Stimulated activated effector memory CD8-positive, alpha-beta T cell treated with anti-CD3 and anti-CD28 coated beads, Interleukin-12 subunit alpha, Interleukin-12 subunit beta, amount 100 ng/mL, for 72 hours (primary cell): ENCODE data around the gene AXIN1.
"Not testable (repeated sequence)": the region's sequence is repeated elsewhere in the genome, so short reads cannot be mapped to it uniquely, and the experiment has no call there.

Experiments used
- ATAC-seq: fragments of 150-1000 bp; cut with Tn5 transposase; 2 replicates; pipeline ENCODE4 v1.10.0; 2021
- DNase-seq, 2 donors: peaks; one replicate each; pipeline ENCODE4 v3.0.0; 2021 to 2022; ENCODE audit warnings: low spot score in 2 of 2
- H3K27ac Mint-ChIP-seq: one replicate; pipeline ENCODE4 v1.8.0; 2022; ENCODE audit warnings: mild to moderate bottlenecking, mixed read lengths
- H3K36me3 Mint-ChIP-seq: one replicate; pipeline ENCODE4 v1.8.0; 2022; ENCODE audit warnings: mild to moderate bottlenecking, mixed read lengths
- H3K4me1 Mint-ChIP-seq: one replicate; pipeline ENCODE4 v1.8.0; 2022; ENCODE audit warnings: mixed read lengths
- H3K4me3 Mint-ChIP-seq: one replicate; pipeline ENCODE4 v1.8.0; 2022; ENCODE audit warnings: mild to moderate bottlenecking, mixed read lengths
- H3K9me3 Mint-ChIP-seq: one replicate; pipeline ENCODE4 v1.8.0; 2022; ENCODE audit warnings: mixed read lengths

The AXIN1 gene

DNA sequence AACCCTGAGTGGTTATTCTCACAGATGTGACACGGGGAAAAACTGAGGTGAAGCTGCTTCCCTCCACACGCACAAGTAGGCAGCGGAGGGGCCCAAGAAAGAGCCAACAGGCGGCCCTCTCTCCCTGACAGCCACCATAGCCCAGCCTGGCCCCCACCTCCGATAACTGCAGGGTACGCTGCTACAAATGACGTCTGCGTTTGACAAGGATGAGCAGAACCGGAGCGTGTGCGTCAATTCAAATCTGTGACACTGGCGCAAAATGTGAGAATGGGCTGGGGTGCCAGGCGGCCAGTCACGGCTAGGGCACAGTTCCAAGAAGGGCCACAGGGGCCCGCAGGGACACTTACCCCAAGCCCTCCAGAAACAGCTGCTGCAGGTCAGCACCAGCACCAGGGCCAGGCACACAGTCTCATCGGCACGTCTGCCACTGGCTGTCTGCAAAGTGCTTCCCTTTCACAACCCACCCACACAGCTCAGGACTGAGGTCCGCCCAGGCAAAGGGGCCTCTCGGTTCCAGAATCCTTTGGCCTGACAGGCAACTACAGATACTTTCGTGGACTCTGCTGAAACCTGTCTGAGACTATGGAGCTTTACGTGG lies 14.4 kb downstream of the AXIN1 start:
- Mint-ChIP-seq H3K4me3 (no peak overlapping the region), H3K27ac (no peak overlapping the region), H3K36me3 (peaks cover 6% of the 10 kb centered on the region), H3K4me1 (peaks cover 71% of the 10 kb centered on the region), H3K9me3 (no peaks in the 10 kb centered on the region)
- ATAC-seq (peak; percentile 28), DNase-seq (no peak)

GRCh38 chr16:337437-337836 lies 15.1 kb downstream of the AXIN1 start:
- Mint-ChIP-seq H3K4me3 (no peak overlapping the region), H3K27ac (no peak overlapping the region), H3K4me1 (peaks cover 65% of the 10 kb centered on the region), H3K36me3 (no peaks in the 10 kb centered on the region), H3K9me3 (no peaks in the 10 kb centered on the region)
- DNase-seq (no peak), ATAC-seq (no peak)

DNA sequence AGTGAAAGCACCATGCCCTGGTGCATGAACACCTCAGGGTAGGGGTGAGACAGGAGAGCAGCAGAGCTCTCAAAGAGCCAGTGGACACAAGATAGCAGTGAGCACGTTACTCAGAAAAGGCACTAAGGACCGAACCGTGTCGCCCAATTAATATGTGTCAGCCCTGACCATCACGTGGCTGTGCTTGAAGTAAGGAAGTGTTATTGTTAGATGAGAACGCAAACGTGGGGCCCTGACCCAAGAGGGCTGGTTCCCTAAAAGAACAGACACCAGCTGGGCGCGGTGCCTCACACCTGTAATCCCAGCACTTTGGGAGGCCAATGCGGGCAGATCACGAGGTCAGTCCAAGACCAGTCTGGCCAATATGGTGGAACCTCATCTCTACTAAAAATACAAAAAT lies 16.3 kb downstream of the AXIN1 start:
- no peaks in the 10 kb centered on the region for H3K9me3 Mint-ChIP-seq
- H3K4me3 Mint-ChIP-seq: no peak overlapping the region
- no peaks in the 10 kb centered on the region for H3K36me3 Mint-ChIP-seq
- H3K27ac Mint-ChIP-seq: no peak overlapping the region
- DNase-seq: no peak
- H3K4me1 Mint-ChIP-seq: peaks cover 63% of the 10 kb centered on the region
- no peak for ATAC-seq

DNA sequence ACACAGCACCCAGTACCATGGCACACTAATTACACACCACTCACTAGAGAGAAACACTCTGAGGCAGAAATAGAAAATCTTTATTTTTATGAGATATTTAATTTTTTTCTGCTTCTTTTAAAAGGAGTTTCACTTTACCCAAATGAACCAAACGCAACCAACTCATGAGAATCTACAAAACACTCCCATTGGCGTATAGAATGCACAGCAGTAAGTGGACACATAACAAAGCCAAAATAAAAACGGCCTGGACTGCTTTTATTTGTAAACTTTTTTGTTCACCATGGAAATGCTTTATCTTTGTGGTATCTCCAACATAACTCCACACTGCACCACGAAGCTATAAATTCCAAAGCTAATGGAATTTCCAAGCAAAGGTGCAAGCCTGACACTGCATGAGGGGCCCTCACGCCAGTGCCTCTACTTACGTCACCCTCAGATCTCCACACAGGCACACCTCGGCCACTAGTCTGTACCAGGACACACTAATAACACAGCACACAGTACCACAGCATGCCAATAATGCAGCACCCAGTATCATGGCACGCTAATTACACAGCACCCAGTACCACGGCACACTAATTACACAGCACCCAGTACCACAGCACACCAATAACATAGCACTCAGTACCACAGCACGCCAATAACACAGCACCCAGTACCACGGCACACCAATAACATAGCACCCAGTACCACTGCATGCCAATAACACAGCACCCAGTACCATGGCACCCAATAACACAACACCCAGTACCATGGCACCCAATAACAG lies 17.5 kb downstream of the AXIN1 start:
- not testable (repeated sequence) for DNase-seq, ATAC-seq, H3K9me3 Mint-ChIP-seq, H3K4me3 Mint-ChIP-seq, H3K36me3 Mint-ChIP-seq
- peaks cover 66% of the 10 kb centered on the region for H3K4me1 Mint-ChIP-seq
- peak overlapping the region; percentile 68 for H3K27ac Mint-ChIP-seq

- H3K36me3 Mint-ChIP-seq, DNase-seq, H3K27ac Mint-ChIP-seq, H3K9me3 Mint-ChIP-seq, H3K4me3 Mint-ChIP-seq, ATAC-seq: not testable (repeated sequence)
- peaks cover 61% of the 10 kb centered on the region for H3K4me1 Mint-ChIP-seq
Measured at GRCh38 chr16:334164-334832, 18.2 kb downstream of the AXIN1 start.

GRCh38 chr16:333406-334094 lies 19.0 kb downstream of the AXIN1 start:
- no peak overlapping the region for H3K27ac Mint-ChIP-seq
- H3K4me3 Mint-ChIP-seq: no peak overlapping the region
- no peaks in the 10 kb centered on the region for H3K9me3 Mint-ChIP-seq
- H3K36me3 Mint-ChIP-seq: peaks cover 8% of the 10 kb centered on the region
- H3K4me1 Mint-ChIP-seq: peaks cover 56% of the 10 kb centered on the region
- ATAC-seq (no peak), DNase-seq (no peak)

DNA sequence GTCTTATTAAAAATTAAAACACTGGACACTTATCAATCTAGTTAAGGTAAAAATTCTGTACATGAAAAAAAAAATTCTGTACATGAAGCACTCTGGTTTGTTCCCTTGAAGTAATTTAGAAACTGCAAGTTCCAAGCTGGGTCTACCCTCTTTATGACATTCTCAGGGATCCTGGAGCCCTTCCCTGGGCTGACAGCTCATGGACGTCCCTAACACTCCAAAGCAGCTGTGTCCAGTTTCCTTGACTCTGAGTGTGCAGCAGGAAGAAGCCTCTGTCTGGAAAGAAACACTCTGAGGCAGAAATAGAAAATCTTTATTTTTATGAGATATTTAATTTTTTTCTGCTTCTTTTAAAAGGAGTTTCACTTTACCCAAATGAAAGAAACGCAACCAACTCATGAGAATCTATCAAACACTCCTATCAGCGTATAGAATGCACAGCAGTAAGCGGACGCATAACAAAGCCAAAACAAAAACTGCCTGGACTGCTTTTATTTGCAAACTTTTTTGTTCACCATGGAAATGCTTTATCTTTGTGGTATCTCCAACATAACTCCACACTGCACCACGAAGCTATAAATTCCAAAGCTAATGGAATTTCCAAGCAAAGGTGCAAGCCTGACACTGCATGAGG lies 21.2 kb downstream of the AXIN1 start:
- Mint-ChIP-seq H3K4me1 (peaks cover 60% of the 10 kb centered on the region), H3K36me3 (peaks cover 18% of the 10 kb centered on the region)
- not testable (repeated sequence) for H3K9me3 Mint-ChIP-seq, H3K27ac Mint-ChIP-seq, ATAC-seq, H3K4me3 Mint-ChIP-seq, DNase-seq

GRCh38 chr16:330741-331140 lies 21.8 kb downstream of the AXIN1 start:
- DNase-seq (no peak), ATAC-seq (no peak)
- Mint-ChIP-seq H3K4me3 (no peak overlapping the region), H3K27ac (no peak overlapping the region), H3K36me3 (peaks cover 18% of the 10 kb centered on the region), H3K9me3 (no peaks in the 10 kb centered on the region), H3K4me1 (peaks cover 57% of the 10 kb centered on the region)

GRCh38 chr16:325375-326145 lies 27.0 kb downstream of the AXIN1 start:
- Mint-ChIP-seq H3K9me3 (no peaks in the 10 kb centered on the region), H3K4me3 (peak overlapping the region; percentile 64), H3K4me1 (peaks cover 59% of the 10 kb centered on the region), H3K27ac (no peak overlapping the region), H3K36me3 (peaks cover 18% of the 10 kb centered on the region)
- DNase-seq: no peak
- no peak for ATAC-seq

DNA sequence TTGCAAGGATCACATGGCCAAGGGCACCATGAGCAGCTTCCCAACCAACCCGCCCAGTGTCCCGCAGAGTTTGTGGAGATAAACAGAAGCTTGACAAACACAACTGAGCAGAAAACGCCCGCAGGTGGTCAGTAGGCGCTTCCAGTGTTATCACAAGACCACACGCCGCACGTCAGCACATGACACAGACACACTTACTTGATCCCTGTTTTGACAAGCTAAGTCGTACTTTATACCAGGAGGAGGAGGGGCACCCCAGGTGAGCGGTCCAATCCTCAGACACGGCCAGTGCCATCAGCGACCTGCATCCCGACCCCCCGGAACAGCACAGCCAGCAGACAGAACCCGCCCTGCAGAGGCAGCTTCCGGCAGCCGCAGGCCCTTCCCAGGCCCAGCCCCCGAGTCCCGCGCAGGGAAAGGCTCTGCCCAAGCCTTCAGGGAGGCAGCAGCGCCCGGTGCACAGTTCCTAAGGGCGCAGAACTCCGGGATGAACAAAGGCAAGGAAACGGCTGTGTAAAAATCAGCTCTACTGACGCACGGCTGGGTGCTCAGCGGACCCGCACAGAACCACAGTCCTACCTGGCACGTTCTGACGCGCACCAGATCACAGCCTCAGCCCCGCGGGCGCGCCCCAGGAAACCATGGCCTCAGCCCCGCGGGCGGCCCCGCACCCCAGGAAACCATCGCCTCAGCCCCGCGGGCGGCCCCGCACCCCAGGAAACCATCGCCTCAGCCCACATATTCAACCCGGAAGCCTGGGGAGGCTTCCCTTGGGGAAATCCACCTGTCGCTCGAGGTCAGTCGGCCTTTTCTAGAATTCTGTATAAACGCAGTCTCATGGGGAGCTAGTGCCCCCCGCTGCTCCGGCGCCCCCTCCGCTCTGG lies 27.8 kb downstream of the AXIN1 start:
- no peak for DNase-seq
- Mint-ChIP-seq H3K36me3 (peaks cover 11% of the 10 kb centered on the region), H3K27ac (no peak overlapping the region), H3K4me3 (peak overlapping the region; percentile 64), H3K4me1 (peaks cover 59% of the 10 kb centered on the region), H3K9me3 (no peaks in the 10 kb centered on the region)
- peak; percentile 35 for ATAC-seq

DNA sequence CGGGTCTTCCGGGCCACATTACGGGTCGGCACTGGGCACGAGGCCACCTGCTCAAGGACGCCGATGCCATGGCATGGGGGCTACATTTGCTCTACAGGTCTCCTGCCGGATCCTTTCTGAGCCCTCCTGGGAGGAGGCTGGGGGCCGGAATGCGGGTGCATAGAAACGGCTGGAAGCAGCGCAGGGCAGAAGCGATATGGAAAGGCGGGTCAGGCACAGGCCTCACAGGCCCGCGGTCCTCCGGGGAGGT lies 28.4 kb downstream of the AXIN1 start:
- peak overlapping the region; percentile 64 for H3K4me3 Mint-ChIP-seq
- H3K36me3 Mint-ChIP-seq: peaks cover 10% of the 10 kb centered on the region
- no peak overlapping the region for H3K27ac Mint-ChIP-seq
- H3K9me3 Mint-ChIP-seq: no peaks in the 10 kb centered on the region
- ATAC-seq (no peak), DNase-seq (no peak)
- peaks cover 64% of the 10 kb centered on the region for H3K4me1 Mint-ChIP-seq

GRCh38 chr16:322476-323143 lies 29.9 kb downstream of the AXIN1 start:
- Mint-ChIP-seq H3K9me3 (no peaks in the 10 kb centered on the region), H3K4me3 (no peak overlapping the region), H3K36me3 (peaks cover 10% of the 10 kb centered on the region), H3K27ac (no peak overlapping the region), H3K4me1 (peaks cover 76% of the 10 kb centered on the region)
- ATAC-seq (no peak), DNase-seq (no peak)

GRCh38 chr16:321532-321931 lies 31.0 kb downstream of the AXIN1 start:
- Mint-ChIP-seq H3K4me3 (no peak overlapping the region), H3K27ac (no peak overlapping the region), H3K4me1 (peaks cover 76% of the 10 kb centered on the region), H3K9me3 (no peaks in the 10 kb centered on the region), H3K36me3 (no peaks in the 10 kb centered on the region)
- DNase-seq (no peak), ATAC-seq (no peak)
